HepG2 (cell line): ENCODE results near the gene MLN. TPM values are rescaled to one million over a fixed set of nuclear protein-coding genes. Genes with fewer than 3 reads are reported as not detected.
A peak's percentile ranks its signal among the peaks of the same experiment; 100 is the strongest.

Experiments used
- CEBPZ ChIP-seq: IDR thresholded peaks from 2 replicates; pipeline ENCODE4 v1.6.1; 2012; ENCODE audit warnings: low read length, improper control_type of control experiment
- EP300 ChIP-seq, 3 experiments: sonication (generic) in 1 of 3; formaldehyde crosslinking in 1 of 3; IDR thresholded peaks; 2 replicates each; pipeline versions ENCODE4 v1.5.1 to v1.6.1; 2011 to 2020; ENCODE audit warnings: low read depth in 2 of 3, low read length in 2 of 3, borderline replicate concordance in 1 of 3, improper control_type of control experiment in 1 of 3, mild to moderate bottlenecking in 1 of 3, missing genetic modification reagents in 1 of 3, moderate library complexity in 1 of 3
- FOSL1 ChIP-seq: sonication (generic); formaldehyde crosslinking; IDR thresholded peaks from 2 replicates; pipeline ENCODE4 v1.9.0; 2021; ENCODE audit warnings: missing genetic modification reagents, borderline replicate concordance
- GMEB2 ChIP-seq: IDR thresholded peaks from 2 replicates; pipeline ENCODE4 v1.6.1; 2016; ENCODE audit warnings: missing biosample characterization, missing genetic modification reagents, low read depth
- HIC2 ChIP-seq: sonication (generic); formaldehyde crosslinking; IDR thresholded peaks from 2 replicates; pipeline ENCODE4 v1.9.0; 2022; ENCODE audit warnings: low read depth, missing genetic modification reagents
- HNRNPUL1 ChIP-seq: fragments of 200-400 bp; formaldehyde crosslinking; IDR thresholded peaks from 2 replicates; pipeline ENCODE4 v1.6.1; 2017; ENCODE audit warnings: low read depth, mild to moderate bottlenecking, low read length, moderate library complexity
- MED1 ChIP-seq: sonication (generic); formaldehyde crosslinking; IDR thresholded peaks from 2 replicates; pipeline ENCODE4 v1.4.0; 2020; ENCODE audit warnings: missing genetic modification reagents
- SALL1 ChIP-seq: sonication (generic); formaldehyde crosslinking; IDR thresholded peaks from 2 replicates; pipeline ENCODE4 v1.8.0; 2022; ENCODE audit warnings: mild to moderate bottlenecking, missing genetic modification reagents
- TFAP4 ChIP-seq: sonication (generic); IDR thresholded peaks from 2 replicates; pipeline ENCODE4 v1.6.1; 2016; ENCODE audit warnings: low read depth, borderline replicate concordance
- ZBTB44 ChIP-seq: sonication (generic); formaldehyde crosslinking; IDR thresholded peaks from 2 replicates; pipeline ENCODE4 v1.4.0; 2020; ENCODE audit warnings: missing genetic modification reagents
- ZMAT3 ChIP-seq: sonication (generic); formaldehyde crosslinking; conservative IDR thresholded peaks from 2 replicates; pipeline ENCODE4 v1.7.0; 2021; ENCODE audit warnings: missing genetic modification reagents
- ZNF251 ChIP-seq: sonication (generic); formaldehyde crosslinking; IDR thresholded peaks from 2 replicates; pipeline ENCODE4 v1.9.0; 2021; ENCODE audit warnings: mild to moderate bottlenecking, missing genetic modification reagents
- ZNF292 ChIP-seq: sonication (generic); formaldehyde crosslinking; IDR thresholded peaks from 2 replicates; pipeline ENCODE4 v1.8.1; 2022; ENCODE audit warnings: mild to moderate bottlenecking, low read depth, missing genetic modification reagents, borderline replicate concordance
- ZNF513 ChIP-seq: sonication (generic); formaldehyde crosslinking; conservative IDR thresholded peaks from 2 replicates; pipeline ENCODE4 v1.5.0; 2020; ENCODE audit warnings: missing genetic modification reagents
- ZNF674 ChIP-seq: sonication (generic); formaldehyde crosslinking; IDR thresholded peaks from 2 replicates; pipeline ENCODE4 v1.5.0; 2020; ENCODE audit warnings: low read depth, mild to moderate bottlenecking, missing genetic modification reagents
- ZNF776 ChIP-seq: sonication (generic); formaldehyde crosslinking; IDR thresholded peaks from 2 replicates; pipeline ENCODE4 v1.4.0; 2020; ENCODE audit warnings: mild to moderate bottlenecking, missing genetic modification reagents
- ZNF83 ChIP-seq: sonication (generic); formaldehyde crosslinking; IDR thresholded peaks from 2 replicates; pipeline ENCODE4 v1.4.0; 2020; ENCODE audit warnings: missing genetic modification reagents, mild to moderate bottlenecking, borderline replicate concordance
- polyA plus RNA-seq, 8 experiments: library from polyadenylated mRNA; depleted of rRNA in 3 of 8; stranded (reverse) in 7 of 8; unstranded in 1 of 8; fragments of >200 nt; fragmentation: Illumina TruSeq in 4 of 8; extraction: Trizol in 4 of 8; gene quantifications; 2 replicates each; pipeline versions ENCODE4 v1.2.1 to v1.2.3, GENCODE V29; 2011 to 2016; ENCODE audit warnings: low read depth in 4 of 8, missing spikeins in 1 of 8, mixed read lengths in 1 of 8; ENCODE audit not compliant: insufficient read depth in 1 of 8
- total RNA-seq, 5 experiments: library from RNA; depleted of rRNA; stranded (reverse); fragments of >200 nt; fragmentation: Illumina TruSeq; extraction: Trizol; gene quantifications; 2 replicates each; pipeline ENCODE4 v1.2.3, GENCODE V29; 2016; ENCODE audit warnings: low read depth in 1 of 5

MLN gene
- total and polyA plus RNA-seq, 2 of the 13 experiments (the other 11 are each of a cell fraction or from before 2014, with no cell fraction given) = not detected

GRCh38 chr6:33794910-33795623, 8.7 kb downstream of the MLN start (continued):
- TF ChIP-seq ZBTB44 (CRISPR knock-in tag) = no peak
- TF ChIP-seq ZNF776 = no peak
- TF ChIP-seq ZMAT3 = no peak
- peak in 1 of 2 experiments; percentile 25; a peak in 1 of 4 replicates for TF ChIP-seq EP300 (IDR thresholded peaks at IDR 0.05; ENCODE audit: low read depth in 2 of 2, low read length in 2 of 2)
- no peak for TF ChIP-seq EP300 (CRISPR knock-in tag; IDR thresholded peaks at IDR 0.05; ENCODE audit: borderline replicate concordance)
- TF ChIP-seq ZNF251 (CRISPR knock-in tag) = no peak
- no peak for TF ChIP-seq ZNF513 (CRISPR knock-in tag)
- no peak for TF ChIP-seq CEBPZ
- TF ChIP-seq ZNF292 (CRISPR knock-in tag) = 0 out of 2 replicates have a peak, but pooled peaks have one; percentile 19
- TF ChIP-seq ZNF674 (CRISPR knock-in tag) = no peak
- TF ChIP-seq HNRNPUL1 = no peak
- no peak for TF ChIP-seq ZNF83 (CRISPR knock-in tag)
- no peak for TF ChIP-seq GMEB2 (CRISPR knock-in tag)
- peak; percentile 54 for TF ChIP-seq SALL1
- no peak for TF ChIP-seq MED1
- no peak for TF ChIP-seq TFAP4
- no peak for TF ChIP-seq FOSL1 (CRISPR knock-in tag)
- no peak for TF ChIP-seq HIC2 (CRISPR knock-in tag)
